IMR-90 (cell line): ENCODE results near the gene SNX7. TPM values are rescaled to one million over a fixed set of nuclear protein-coding genes. Genes with fewer than 3 reads are reported as not detected.

Experiments used
- ATAC-seq: fragments of 200-7000 bp; cut with Tn5 transposase; 2 replicates; pipeline ENCODE4 v1.9.1; 2020; ENCODE audit warnings: low read depth, mild to moderate bottlenecking, moderate library complexity
- BruUV-seq: library from RNA; stranded (reverse); fragments of 400-500 nt; replicated peaks from 2 replicates; lab custom pipeline; 2021; lab: Mats Ljungman, UMichigan
- CTCF ChIA-PET: fragments of 300-600 bp; formaldehyde crosslinking; extraction: SDS; loops from one replicate; lab custom pipeline; 2021; ENCODE audit warnings: antibody characterized with exemption; lab: Yijun Ruan, JAX
- POLR2A ChIA-PET: fragments of 300-600 bp; sonication (Branson Sonifier 250); formaldehyde crosslinking; loops from one replicate; lab custom pipeline; 2022; ENCODE audit warnings: antibody characterized with exemption; ENCODE audit not compliant: unreplicated experiment; lab: Charles Lee
- DNase-seq: peaks from one replicate; pipeline ENCODE4 v3.0.0; 2013
- H2AFZ ChIP-seq: replicated peaks from 2 replicates; pipeline ENCODE3; 2013; ENCODE audit warnings: low read length, mild to moderate bottlenecking; ENCODE audit not compliant: poor library complexity
- H2AK5ac ChIP-seq: 2 replicates; pipeline ENCODE4 v1.6.1; 2013; ENCODE audit warnings: low read depth, low read length, inconsistent platforms
- H2AK9ac ChIP-seq: replicated peaks from 2 replicates; pipeline ENCODE3; 2013; ENCODE audit warnings: mild to moderate bottlenecking, low read depth, low read length, moderate library complexity; ENCODE audit not compliant: poor library complexity
- H2BK120ac ChIP-seq: 2 replicates; pipeline ENCODE4 v1.6.1; 2013; ENCODE audit warnings: low read depth, low read length, inconsistent platforms
- H2BK15ac ChIP-seq: 3 replicates; pipeline ENCODE4 v1.6.1; 2013; ENCODE audit warnings: low read depth, low read length, inconsistent platforms
- H2BK20ac ChIP-seq: 2 replicates; pipeline ENCODE4 v1.6.1; 2013; ENCODE audit warnings: low read depth, mild to moderate bottlenecking, inconsistent platforms, low read length, moderate library complexity
- H2BK5ac ChIP-seq: 2 replicates; pipeline ENCODE4 v1.6.1; 2013; ENCODE audit warnings: mild to moderate bottlenecking, low read depth, low read length, inconsistent platforms; ENCODE audit not compliant: poor library complexity, severe bottlenecking
- H3K14ac ChIP-seq: replicated peaks from 2 replicates; pipeline ENCODE4 v1.6.1; 2013; ENCODE audit warnings: low read depth, low read length, inconsistent platforms
- H3K18ac ChIP-seq: 2 replicates; pipeline ENCODE4 v1.6.1; 2013; ENCODE audit warnings: low read depth, low read length, control low read depth
- H3K23ac ChIP-seq: 2 replicates; pipeline ENCODE4 v1.6.1; 2013; ENCODE audit warnings: low read depth, low read length, inconsistent platforms
- H3K27ac ChIP-seq: 2 replicates; pipeline ENCODE4 v1.5.1; 2013; ENCODE audit warnings: mild to moderate bottlenecking, control low read depth, low read length; ENCODE audit not compliant: insufficient read depth
- H3K27me3 ChIP-seq: 2 replicates; pipeline ENCODE4 v1.6.1; 2013; ENCODE audit warnings: low read length; ENCODE audit not compliant: control insufficient read depth, insufficient read depth
- H3K36me3 ChIP-seq: 2 replicates; pipeline ENCODE4 v1.6.1; 2013; ENCODE audit warnings: low read length, mixed read lengths; ENCODE audit not compliant: control insufficient read depth, insufficient read depth
- H3K4ac ChIP-seq: 2 replicates; pipeline ENCODE4 v1.6.1; 2013; ENCODE audit warnings: low read depth, low read length, inconsistent platforms
- H3K4me1 ChIP-seq: 2 replicates; pipeline ENCODE4 v1.6.1; 2013; ENCODE audit warnings: low read length, mixed read lengths; ENCODE audit not compliant: control insufficient read depth, insufficient read depth
- H3K4me2 ChIP-seq: 2 replicates; pipeline ENCODE4 v1.6.1; 2013; ENCODE audit warnings: low read depth, mild to moderate bottlenecking, control low read depth, low read length, moderate library complexity
- H3K4me3 ChIP-seq: 2 replicates; pipeline ENCODE4 v1.5.1; 2013; ENCODE audit warnings: low read depth, mild to moderate bottlenecking, control low read depth, low read length, moderate library complexity; ENCODE audit not compliant: insufficient read depth
- H3K56ac ChIP-seq: 2 replicates; pipeline ENCODE4 v1.6.1; 2013; ENCODE audit warnings: low read length, inconsistent platforms; ENCODE audit not compliant: insufficient read depth; ENCODE audit errors: extremely low read depth
- H3K79me1 ChIP-seq, 2 experiments: 2 replicates each; pipeline ENCODE4 v1.6.1; 2013; ENCODE audit warnings: low read length in 2 of 2, inconsistent platforms in 1 of 2, low read depth in 1 of 2
- H3K9ac ChIP-seq: 2 replicates; pipeline ENCODE4 v1.6.1; 2013; ENCODE audit warnings: low read depth, low read length, control low read depth
- H3K9me1 ChIP-seq: 2 replicates; pipeline ENCODE4 v1.6.1; 2013; ENCODE audit warnings: low read length, inconsistent platforms; ENCODE audit not compliant: insufficient read depth
- H3K9me3 ChIP-seq: 2 replicates; pipeline ENCODE4 v1.6.1; 2013; ENCODE audit warnings: low read length; ENCODE audit not compliant: control insufficient read depth, insufficient read depth
- H4K20me1 ChIP-seq: 2 replicates; pipeline ENCODE4 v1.6.1; 2013; ENCODE audit warnings: low read length, inconsistent platforms; ENCODE audit not compliant: insufficient read depth
- H4K5ac ChIP-seq: 2 replicates; pipeline ENCODE4 v1.6.1; 2013; ENCODE audit warnings: mild to moderate bottlenecking, low read depth, low read length, control low read depth
- H4K8ac ChIP-seq, 2 experiments: 2 replicates each; pipeline ENCODE4 v1.6.1; 2013; ENCODE audit warnings: low read depth in 2 of 2, low read length in 2 of 2, control low read depth in 1 of 2, inconsistent platforms in 1 of 2
- H4K91ac ChIP-seq: 2 replicates; pipeline ENCODE4 v1.6.1; 2013; ENCODE audit warnings: low read depth, low read length, inconsistent platforms; ENCODE audit not compliant: insufficient read depth
- MAZ ChIP-seq: IDR thresholded peaks from 2 replicates; pipeline ENCODE4 v1.6.1; 2012; ENCODE audit warnings: low read depth, mild to moderate bottlenecking, low read length, improper control_type of control experiment, moderate library complexity, borderline replicate concordance
- MXI1 ChIP-seq: IDR thresholded peaks from 2 replicates; pipeline ENCODE4 v1.6.1; 2012; ENCODE audit warnings: low read depth, mild to moderate bottlenecking, low read length, moderate library complexity, borderline replicate concordance
- RCOR1 ChIP-seq: IDR thresholded peaks from 2 replicates; pipeline ENCODE4 v1.6.1; 2012; ENCODE audit warnings: mild to moderate bottlenecking, low read length, improper control_type of control experiment; ENCODE audit not compliant: insufficient replicate concordance
- USF2 ChIP-seq: fragments of 150-350 bp; IDR thresholded peaks from 2 replicates; pipeline ENCODE4 v1.6.1; 2017; ENCODE audit warnings: mild to moderate bottlenecking, antibody characterized with exemption, low read length, low read depth
- WGBS, 2 experiments: methylation state at CpG; one replicate each; pipeline versions ENCODE4 v1.1.5 to v1.1.7; 2013; ENCODE audit warnings: missing lambda C conversion rate in 2 of 2; ENCODE audit not compliant: insufficient read length in 1 of 2; ENCODE audit errors: extremely low coverage in 2 of 2; 5-methylcytosine and 5-hydroxymethylcytosine counted together
- dilution Hi-C: fragments of 300-500 bp; cut with HindIII; formaldehyde crosslinking; loops from one replicate; pipeline ENCODE4 v1.14.3; 2018; ENCODE audit warnings: low sequenced_read_pairs; ENCODE audit not compliant: unreplicated experiment
- in situ Hi-C: fragments of 300-500 bp; cut with MboI; formaldehyde crosslinking; loops from 3 replicates; pipeline ENCODE4 v1.14.3; 2019; ENCODE audit warnings: low sequenced_read_pairs, inconsistent platforms, mixed read lengths
- intact Hi-C: fragments of 100-400 bp; cut with micrococcal nuclease; formaldehyde crosslinking; loops from 2 replicates; pipeline ENCODE4 v1.10.0; 2022
- polyA plus RNA-seq, 3 experiments: library from polyadenylated mRNA; depleted of rRNA; stranded (reverse); fragments of >200 nt; gene quantifications; 2 replicates each; pipeline ENCODE4 v1.2.3, GENCODE V29; 2012; ENCODE audit warnings: low replicate concordance in 1 of 3
- total RNA-seq: library from RNA; depleted of rRNA; stranded (reverse); fragments of >200 nt; gene quantifications from 2 replicates; pipeline ENCODE4 v1.2.3, GENCODE V29; 2012

SNX7 gene
- total and polyA plus RNA-seq, 2 of the 4 experiments (the other 2 are of a cell fraction): 22.5 to 24.4 TPM

- dilution Hi-C loops: no loop called here
- no peak overlapping the region for H3K14ac ChIP-seq
- WGBS, 2 experiments: no CpG with 5 or more reads among the region's 1 CpG
- no peaks in the 10 kb centered on the region for H4K20me1 ChIP-seq
- no peak overlapping the region for H3K56ac ChIP-seq
- H4K91ac ChIP-seq: no peak overlapping the region
- H3K18ac ChIP-seq: no peak overlapping the region
- no TSS peak for BruUV-seq
- H2BK20ac ChIP-seq: no peak overlapping the region
- no peak overlapping the region for H3K4me3 ChIP-seq
- no peaks in the 10 kb centered on the region for H3K27me3 ChIP-seq
- H3K9ac ChIP-seq: no peak overlapping the region
- H3K9me3 ChIP-seq: no peaks in the 10 kb centered on the region
- ATAC-seq (no peak), DNase-seq (no peak)
- H2AFZ ChIP-seq: no peak overlapping the region
- H4K5ac ChIP-seq: no peak overlapping the region
- H3K36me3 ChIP-seq: peaks cover 1% of the 10 kb centered on the region; the same call in 1 of the 2 replicates
- H2BK15ac ChIP-seq: no peak overlapping the region
- in situ Hi-C loops: no loop called here
- H3K4ac ChIP-seq: no peak overlapping the region
- H4K8ac ChIP-seq: no peak overlapping the region
- no peak overlapping the region for H2AK9ac ChIP-seq
- no peak overlapping the region for H2BK120ac ChIP-seq
- TF ChIP-seq RCOR1 (no peak), MAZ (no peak), USF2 (no peak), MXI1 (no peak)
- intact Hi-C loops: no loop called here
- peaks cover 3% of the 10 kb centered on the region; the same call in 1 of the 2 replicates for H3K9me1 ChIP-seq
- no peak overlapping the region for H2AK5ac ChIP-seq
- H3K4me2 ChIP-seq: no peak overlapping the region
- ChIA-PET CTCF (interaction anchor here (1.0 kb wide), 1 partner anchor 561 kb away, joined by 3 read pairs; no protein-coding TSS in a partner anchor), POLR2A (no interaction called here)
- no peaks in the 10 kb centered on the region for H3K79me1 ChIP-seq
- no peaks in the 10 kb centered on the region for H3K4me1 ChIP-seq
- no peak overlapping the region for H3K23ac ChIP-seq
- H3K27ac ChIP-seq: no peak overlapping the region
- no peak overlapping the region for H2BK5ac ChIP-seq
Observed at GRCh38 chr1:98764485-98764884, 103.0 kb downstream of the SNX7 start.
